ENCODE results near the gene TBXAS1.

TBXAS1 gene

GRCh38 chr7:139896831-139897230 lies 67.8 kb downstream of the TBXAS1 start:
- in situ Hi-C loops (cut with HindIII; ENCODE audit: low sequenced_read_pairs), result no loop called here
- H3K4me3 ChIP-seq (ENCODE audit: low read depth, low read length), result no peak overlapping the region
- no peak for TF ChIP-seq CTCF (IDR thresholded peaks at IDR 0.05; ENCODE audit: low read depth, low read length, missing control alignments)
- DNase-seq (ENCODE audit: low read depth), result no peak

DNA sequence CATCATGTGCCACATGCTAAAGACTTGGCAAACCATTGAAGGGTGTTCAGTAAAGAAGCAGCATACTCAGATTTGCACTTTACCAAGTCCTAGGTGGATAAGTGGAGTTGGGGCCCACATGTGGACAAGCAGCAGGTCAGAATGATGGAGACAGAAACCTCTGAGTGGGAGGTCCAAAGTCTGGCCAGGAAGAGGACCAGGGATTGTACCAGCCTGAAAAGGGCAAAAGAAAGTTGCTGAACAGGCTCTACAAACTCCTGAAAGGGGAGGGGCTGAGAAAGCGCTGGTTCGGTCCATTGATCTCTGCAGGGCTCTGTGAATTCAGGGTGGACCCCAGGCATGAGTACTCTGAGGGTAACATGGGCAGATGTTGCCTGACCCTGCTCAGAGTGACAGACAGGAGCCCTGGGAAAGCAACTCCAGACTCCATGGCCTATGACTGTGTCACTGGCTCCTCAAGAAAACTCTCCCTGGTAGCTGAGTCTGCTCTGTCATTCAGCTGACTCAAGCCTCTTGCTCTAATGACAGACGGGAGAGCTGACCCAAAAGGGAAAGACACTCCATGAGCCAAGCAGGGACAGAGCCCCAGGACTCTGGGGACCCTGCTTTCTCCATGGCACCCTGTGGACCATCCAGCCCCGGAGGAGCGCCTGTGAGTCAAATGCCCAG lies 68.5 kb downstream of the TBXAS1 start:
- TF ChIP-seq CTCF (IDR thresholded peaks at IDR 0.05; ENCODE audit: low read depth, low read length, missing control alignments), result no peak
- no peak for DNase-seq (ENCODE audit: low read depth)
- in situ Hi-C loops (cut with HindIII; ENCODE audit: low sequenced_read_pairs), result no loop called here

DNA sequence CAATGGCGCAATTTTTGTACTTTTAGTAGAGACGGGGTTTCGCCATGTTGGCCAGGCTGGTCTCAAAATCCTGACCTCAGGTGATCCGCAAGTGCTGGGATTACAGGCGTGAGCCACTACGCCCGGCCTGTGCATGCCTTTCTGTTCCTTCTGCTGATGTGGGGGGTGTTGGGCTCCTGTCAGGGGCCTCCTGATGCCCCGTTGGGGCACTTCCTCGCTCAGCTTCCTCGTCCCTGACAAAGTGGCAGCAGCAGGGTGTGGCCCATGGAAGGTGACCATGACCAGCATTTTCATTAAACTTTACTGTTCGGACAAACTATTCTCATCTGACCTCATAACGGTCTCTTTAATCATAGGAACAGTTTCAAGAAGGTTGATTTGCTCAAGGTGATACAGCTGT lies 69.4 kb downstream of the TBXAS1 start:
- DNase-seq (ENCODE audit: low read depth), result no peak
- in situ Hi-C loops (cut with HindIII; ENCODE audit: low sequenced_read_pairs), result no loop called here
- no peak for TF ChIP-seq CTCF (IDR thresholded peaks at IDR 0.05; ENCODE audit: low read depth, low read length, missing control alignments)
- H3K4me3 ChIP-seq (ENCODE audit: low read depth, low read length), result no peak overlapping the region

More for the DNA sequence above, 68.5 kb downstream of the TBXAS1 start:
- H3K4me3 ChIP-seq (ENCODE audit: low read depth, low read length), result no peak overlapping the region

GRCh38 chr7:139899328-139899955 lies 70.4 kb downstream of the TBXAS1 start:
- no peak for TF ChIP-seq CTCF (IDR thresholded peaks at IDR 0.05; ENCODE audit: low read depth, low read length, missing control alignments)
- no peak overlapping the region for H3K4me3 ChIP-seq (ENCODE audit: low read depth, low read length)
- in situ Hi-C loops (cut with HindIII; ENCODE audit: low sequenced_read_pairs), result no loop called here
- no peak for DNase-seq (ENCODE audit: low read depth)

DNA sequence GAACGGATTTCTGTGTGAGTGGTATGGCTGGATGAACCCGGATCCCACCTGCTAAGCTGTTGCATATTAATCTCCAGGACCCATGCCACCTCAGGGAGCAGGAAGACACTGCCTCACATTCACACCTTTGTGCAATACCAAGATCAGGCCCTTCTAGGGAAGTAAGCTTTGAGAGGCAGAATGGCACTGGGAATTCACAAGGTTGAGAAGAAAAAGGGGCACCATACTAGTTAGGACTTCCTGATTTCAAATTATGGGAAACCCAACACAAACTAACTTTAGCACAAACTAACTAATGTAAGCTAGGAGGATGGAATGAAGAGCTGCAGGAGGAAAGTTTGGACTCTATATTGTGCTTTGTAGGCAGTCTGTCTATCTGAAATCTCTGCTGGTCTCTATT lies 71.3 kb downstream of the TBXAS1 start:
- no peak for DNase-seq (ENCODE audit: low read depth)
- TF ChIP-seq CTCF (IDR thresholded peaks at IDR 0.05; ENCODE audit: low read depth, low read length, missing control alignments), result no peak
- in situ Hi-C loops (cut with HindIII; ENCODE audit: low sequenced_read_pairs), result no loop called here
- H3K4me3 ChIP-seq (ENCODE audit: low read depth, low read length), result no peak overlapping the region

DNA sequence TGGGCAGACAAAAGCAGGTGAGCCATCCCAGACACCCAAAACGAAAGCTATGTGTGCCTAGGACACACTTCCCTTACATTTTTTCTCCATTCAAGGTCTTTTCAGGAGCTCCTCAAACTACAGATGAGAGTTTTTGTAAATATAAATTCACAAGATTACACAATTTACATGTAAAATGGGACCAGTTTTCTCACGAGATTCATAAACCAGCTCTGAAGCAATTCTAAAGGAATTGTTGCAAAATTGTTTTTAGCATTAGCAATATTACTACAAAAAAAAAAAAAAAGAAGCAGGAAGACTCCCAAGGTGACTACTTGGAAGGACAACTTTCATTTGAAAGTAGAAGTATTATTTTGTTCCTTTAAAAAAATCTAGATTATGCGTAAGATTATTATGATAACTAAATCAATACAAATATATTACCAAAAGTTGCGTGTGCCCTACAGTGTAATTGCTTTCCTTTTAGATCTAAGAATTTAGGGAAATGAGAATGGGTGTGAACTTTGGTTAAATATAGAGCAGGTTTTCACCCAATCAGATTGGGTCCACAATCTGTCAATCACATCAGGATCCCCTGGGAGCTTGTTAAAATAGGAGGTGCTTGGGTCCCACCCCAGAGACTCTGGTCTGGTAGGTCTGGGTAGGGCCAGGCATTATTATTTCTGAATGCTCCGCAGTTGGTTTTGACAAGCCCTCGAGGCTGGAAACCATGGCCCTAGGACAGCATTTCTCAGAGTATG lies 72.2 kb downstream of the TBXAS1 start:
- no peak for DNase-seq (ENCODE audit: low read depth)
- no peak for TF ChIP-seq CTCF (IDR thresholded peaks at IDR 0.05; ENCODE audit: low read depth, low read length, missing control alignments)
- in situ Hi-C loops (cut with HindIII; ENCODE audit: low sequenced_read_pairs), result no loop called here
- H3K4me3 ChIP-seq (ENCODE audit: low read depth, low read length), result no peak overlapping the region
